Measurements from ENCODE around the gene ZDHHC18.
"Not testable (repeated sequence)": the region's sequence is repeated elsewhere in the genome, so short reads cannot be mapped to it uniquely, and the experiment has no call there.

DNA sequence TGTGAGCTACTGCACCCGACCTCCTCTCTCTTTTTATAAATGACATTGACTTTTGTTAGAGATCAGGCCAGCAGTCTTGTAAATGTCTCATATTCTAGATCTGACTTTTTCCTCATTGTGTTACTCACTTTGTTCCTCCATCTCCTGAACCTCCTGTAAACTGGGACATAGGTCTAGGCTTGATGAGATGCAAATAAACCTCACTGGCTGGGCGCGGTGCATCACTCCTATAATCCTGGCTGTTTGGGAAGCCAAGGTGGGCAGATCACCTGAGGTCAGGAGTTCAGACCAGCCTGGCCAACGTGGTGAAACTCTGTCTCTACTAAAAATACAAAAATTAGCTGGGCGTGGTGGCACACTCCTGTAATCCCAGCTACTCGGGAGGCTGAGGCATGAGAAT lies 21.3 kb downstream of the ZDHHC18 start:
- not testable (repeated sequence) for TF ChIP-seq SPI1 (IDR thresholded peaks at IDR 0.05; ENCODE audit: borderline replicate concordance, low read depth); POLR2AphosphoS5 (IDR thresholded peaks at IDR 0.05; ENCODE audit: low read depth)
- TF ChIP-seq, protein P1, sequence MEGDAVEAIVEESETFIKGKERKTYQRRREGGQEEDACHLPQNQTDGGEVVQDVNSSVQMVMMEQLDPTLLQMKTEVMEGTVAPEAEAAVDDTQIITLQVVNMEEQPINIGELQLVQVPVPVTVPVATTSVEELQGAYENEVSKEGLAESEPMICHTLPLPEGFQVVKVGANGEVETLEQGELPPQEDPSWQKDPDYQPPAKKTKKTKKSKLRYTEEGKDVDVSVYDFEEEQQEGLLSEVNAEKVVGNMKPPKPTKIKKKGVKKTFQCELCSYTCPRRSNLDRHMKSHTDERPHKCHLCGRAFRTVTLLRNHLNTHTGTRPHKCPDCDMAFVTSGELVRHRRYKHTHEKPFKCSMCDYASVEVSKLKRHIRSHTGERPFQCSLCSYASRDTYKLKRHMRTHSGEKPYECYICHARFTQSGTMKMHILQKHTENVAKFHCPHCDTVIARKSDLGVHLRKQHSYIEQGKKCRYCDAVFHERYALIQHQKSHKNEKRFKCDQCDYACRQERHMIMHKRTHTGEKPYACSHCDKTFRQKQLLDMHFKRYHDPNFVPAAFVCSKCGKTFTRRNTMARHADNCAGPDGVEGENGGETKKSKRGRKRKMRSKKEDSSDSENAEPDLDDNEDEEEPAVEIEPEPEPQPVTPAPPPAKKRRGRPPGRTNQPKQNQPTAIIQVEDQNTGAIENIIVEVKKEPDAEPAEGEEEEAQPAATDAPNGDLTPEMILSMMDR (IDR thresholded peaks at IDR 0.05; ENCODE audit: insufficient read depth, low read length), result not testable (repeated sequence)

Measured in HL-60 (cell line).